Osteoblast (primary cell): Measurements from ENCODE around the gene TAF4. TPM values are rescaled to one million over a fixed set of nuclear protein-coding genes. Genes with fewer than 3 reads are reported as not detected.

ENCODE experiments used
- DNase-seq: peaks from one replicate; pipeline ENCODE4 v3.0.0; 2011; ENCODE audit warnings: low spot score, mixed read lengths; ENCODE audit not compliant: insufficient read length; ENCODE audit errors: missing footprints
- H2AFZ ChIP-seq: 2 replicates; pipeline ENCODE4 v1.6.0; 2011; ENCODE audit warnings: mild to moderate bottlenecking, low read length
- H3K27ac ChIP-seq: 2 replicates; pipeline ENCODE4 v1.5.1; 2011; ENCODE audit warnings: mild to moderate bottlenecking, low read depth, low read length, moderate library complexity
- H3K27me3 ChIP-seq: 2 replicates; pipeline ENCODE4 v1.6.0; 2012; ENCODE audit warnings: mild to moderate bottlenecking, control low read depth, inconsistent platforms, low read length, moderate library complexity; ENCODE audit not compliant: insufficient read depth
- H3K36me3 ChIP-seq: 2 replicates; pipeline ENCODE4 v1.5.1; 2011; ENCODE audit warnings: mild to moderate bottlenecking, low read length, control low read depth, moderate library complexity; ENCODE audit not compliant: insufficient read depth
- H3K4me1 ChIP-seq: 2 replicates; pipeline ENCODE4 v1.5.1; 2011; ENCODE audit warnings: mild to moderate bottlenecking, low read length, control low read depth, moderate library complexity; ENCODE audit not compliant: insufficient read depth
- H3K4me2 ChIP-seq: 2 replicates; pipeline ENCODE4 v1.6.0; 2011; ENCODE audit warnings: mild to moderate bottlenecking, low read length; ENCODE audit not compliant: insufficient read depth
- H3K4me3 ChIP-seq: fragments of 200-600 bp; sonication (generic); 3 replicates; pipeline ENCODE4 v1.5.1; 2012; ENCODE audit warnings: mild to moderate bottlenecking, low read length, inconsistent platforms; ENCODE audit not compliant: insufficient read depth
- H3K79me2 ChIP-seq: 2 replicates; pipeline ENCODE4 v1.6.0; 2012; ENCODE audit warnings: mild to moderate bottlenecking, low read length, control low read depth, inconsistent platforms; ENCODE audit not compliant: insufficient read depth
- H3K9me3 ChIP-seq: 2 replicates; pipeline ENCODE4 v1.5.1; 2011; ENCODE audit warnings: low read depth, low read length, control low read depth
- H4K20me1 ChIP-seq: 2 replicates; pipeline ENCODE4 v1.6.0; 2012; ENCODE audit warnings: mild to moderate bottlenecking, low read length, control low read depth; ENCODE audit not compliant: insufficient read depth
- total RNA-seq: library from RNA; depleted of rRNA; stranded (reverse); fragments of >200 nt; gene quantifications from 2 replicates; pipeline ENCODE4 v1.2.3, GENCODE V29; 2012
- TF ChIP-seq, protein P1 (sequence below): IDR thresholded peaks from 2 replicates; pipeline ENCODE4 v1.5.1; 2011; ENCODE audit warnings: mild to moderate bottlenecking, low read depth, low read length, moderate library complexity; ENCODE audit errors: extremely low read depth

TAF4 gene
- total RNA-seq, 1 donor: 4.3 TPM

DNA sequence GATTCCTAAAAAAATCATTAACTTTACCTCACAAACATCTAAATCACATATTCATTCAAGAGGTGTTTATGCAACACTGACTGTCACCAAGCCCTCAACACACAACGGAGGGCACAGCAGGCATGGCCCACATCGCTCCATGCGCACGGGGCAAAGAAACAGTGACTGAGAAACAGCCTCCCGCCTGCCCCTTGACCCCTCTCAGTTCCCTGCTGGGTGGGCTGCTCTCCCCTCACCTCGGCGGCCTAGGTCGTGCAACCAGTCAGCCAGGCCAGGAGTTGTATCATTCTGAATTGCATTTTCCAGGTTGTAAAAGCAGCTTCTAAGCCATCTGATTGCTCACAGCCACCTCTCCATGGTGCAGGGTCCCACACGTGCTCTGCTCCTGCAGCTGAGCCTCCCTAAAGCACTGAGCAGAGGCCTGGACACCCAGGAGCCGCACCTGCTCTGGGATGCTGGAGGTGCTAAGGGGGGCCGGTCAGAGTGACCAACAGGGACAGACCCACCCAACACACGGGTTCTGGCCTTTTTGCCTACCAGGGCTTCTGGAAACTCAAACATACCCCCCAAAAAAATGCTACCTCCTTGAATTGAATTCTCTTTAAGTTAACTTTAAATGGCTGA lies 37.9 kb downstream of the TAF4 start:
- H4K20me1 ChIP-seq: peaks cover 49% of the 10 kb centered on the region
- no peak overlapping the region for H3K4me3 ChIP-seq
- H2AFZ ChIP-seq: no peak overlapping the region
- H3K9me3 ChIP-seq: no peaks in the 10 kb centered on the region
- no peaks in the 10 kb centered on the region for H3K36me3 ChIP-seq
- peak; percentile 51 for DNase-seq
- peaks cover 87% of the 10 kb centered on the region for H3K79me2 ChIP-seq
- peaks cover 17% of the 10 kb centered on the region for H3K4me1 ChIP-seq
- H3K27ac ChIP-seq: no peak overlapping the region
- H3K27me3 ChIP-seq: no peaks in the 10 kb centered on the region
- TF ChIP-seq, protein P1, sequence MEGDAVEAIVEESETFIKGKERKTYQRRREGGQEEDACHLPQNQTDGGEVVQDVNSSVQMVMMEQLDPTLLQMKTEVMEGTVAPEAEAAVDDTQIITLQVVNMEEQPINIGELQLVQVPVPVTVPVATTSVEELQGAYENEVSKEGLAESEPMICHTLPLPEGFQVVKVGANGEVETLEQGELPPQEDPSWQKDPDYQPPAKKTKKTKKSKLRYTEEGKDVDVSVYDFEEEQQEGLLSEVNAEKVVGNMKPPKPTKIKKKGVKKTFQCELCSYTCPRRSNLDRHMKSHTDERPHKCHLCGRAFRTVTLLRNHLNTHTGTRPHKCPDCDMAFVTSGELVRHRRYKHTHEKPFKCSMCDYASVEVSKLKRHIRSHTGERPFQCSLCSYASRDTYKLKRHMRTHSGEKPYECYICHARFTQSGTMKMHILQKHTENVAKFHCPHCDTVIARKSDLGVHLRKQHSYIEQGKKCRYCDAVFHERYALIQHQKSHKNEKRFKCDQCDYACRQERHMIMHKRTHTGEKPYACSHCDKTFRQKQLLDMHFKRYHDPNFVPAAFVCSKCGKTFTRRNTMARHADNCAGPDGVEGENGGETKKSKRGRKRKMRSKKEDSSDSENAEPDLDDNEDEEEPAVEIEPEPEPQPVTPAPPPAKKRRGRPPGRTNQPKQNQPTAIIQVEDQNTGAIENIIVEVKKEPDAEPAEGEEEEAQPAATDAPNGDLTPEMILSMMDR: no peak
- H3K4me2 ChIP-seq: no peak overlapping the region

DNA sequence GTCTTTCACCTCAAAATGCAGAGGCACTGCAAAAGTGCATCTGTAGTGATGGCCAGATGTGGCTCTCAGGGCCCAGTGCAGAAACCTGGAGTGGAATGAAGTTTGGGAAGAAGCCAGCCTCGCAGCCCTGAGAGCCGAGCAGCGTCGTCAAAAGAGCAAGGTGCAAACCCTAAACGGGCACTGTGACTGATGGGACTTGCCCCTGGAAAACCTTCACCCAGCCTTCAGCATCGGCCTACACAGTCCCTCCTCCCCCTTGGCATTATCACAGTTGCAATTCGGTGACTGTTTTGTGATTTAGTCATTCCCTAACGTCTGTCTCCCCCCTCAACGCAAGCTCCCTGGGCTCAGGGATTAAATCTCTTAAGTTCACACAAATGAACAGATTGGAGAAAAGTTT lies 38.6 kb downstream of the TAF4 start:
- no peaks in the 10 kb centered on the region for H3K9me3 ChIP-seq
- no peak overlapping the region for H2AFZ ChIP-seq
- H3K79me2 ChIP-seq: peaks cover 84% of the 10 kb centered on the region
- no peaks in the 10 kb centered on the region for H3K27me3 ChIP-seq
- peaks cover 17% of the 10 kb centered on the region for H3K4me1 ChIP-seq
- peak; percentile 98 for DNase-seq
- peak overlapping the region; percentile 41 for H3K4me2 ChIP-seq
- no peaks in the 10 kb centered on the region for H3K36me3 ChIP-seq
- H3K4me3 ChIP-seq: no peak overlapping the region
- H3K27ac ChIP-seq: no peak overlapping the region
- H4K20me1 ChIP-seq: peaks cover 47% of the 10 kb centered on the region
- TF ChIP-seq, protein P1: no peak

DNA sequence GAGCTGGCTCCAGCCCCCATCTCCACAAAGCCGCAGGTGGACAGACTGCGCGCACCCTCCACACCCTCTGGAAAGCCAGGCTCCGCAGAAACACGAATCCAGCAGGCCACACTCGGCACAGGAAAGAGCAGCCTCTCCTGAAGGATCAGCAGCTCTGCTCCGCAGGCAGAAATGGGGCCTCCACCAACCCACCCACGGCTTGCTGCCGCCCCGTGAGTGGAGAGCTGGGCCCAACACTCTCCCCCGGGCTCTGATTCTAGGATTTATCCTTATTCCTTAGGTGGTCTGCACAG lies 39.2 kb downstream of the TAF4 start:
- H3K79me2 ChIP-seq: peaks cover 82% of the 10 kb centered on the region
- peaks cover 17% of the 10 kb centered on the region for H3K4me1 ChIP-seq
- no peak overlapping the region for H2AFZ ChIP-seq
- no peaks in the 10 kb centered on the region for H3K36me3 ChIP-seq
- peaks cover 48% of the 10 kb centered on the region for H4K20me1 ChIP-seq
- TF ChIP-seq, protein P1: no peak
- no peak overlapping the region for H3K4me3 ChIP-seq
- DNase-seq: no peak
- H3K27ac ChIP-seq: no peak overlapping the region
- H3K4me2 ChIP-seq: no peak overlapping the region
- H3K9me3 ChIP-seq: no peaks in the 10 kb centered on the region
- no peaks in the 10 kb centered on the region for H3K27me3 ChIP-seq

DNA sequence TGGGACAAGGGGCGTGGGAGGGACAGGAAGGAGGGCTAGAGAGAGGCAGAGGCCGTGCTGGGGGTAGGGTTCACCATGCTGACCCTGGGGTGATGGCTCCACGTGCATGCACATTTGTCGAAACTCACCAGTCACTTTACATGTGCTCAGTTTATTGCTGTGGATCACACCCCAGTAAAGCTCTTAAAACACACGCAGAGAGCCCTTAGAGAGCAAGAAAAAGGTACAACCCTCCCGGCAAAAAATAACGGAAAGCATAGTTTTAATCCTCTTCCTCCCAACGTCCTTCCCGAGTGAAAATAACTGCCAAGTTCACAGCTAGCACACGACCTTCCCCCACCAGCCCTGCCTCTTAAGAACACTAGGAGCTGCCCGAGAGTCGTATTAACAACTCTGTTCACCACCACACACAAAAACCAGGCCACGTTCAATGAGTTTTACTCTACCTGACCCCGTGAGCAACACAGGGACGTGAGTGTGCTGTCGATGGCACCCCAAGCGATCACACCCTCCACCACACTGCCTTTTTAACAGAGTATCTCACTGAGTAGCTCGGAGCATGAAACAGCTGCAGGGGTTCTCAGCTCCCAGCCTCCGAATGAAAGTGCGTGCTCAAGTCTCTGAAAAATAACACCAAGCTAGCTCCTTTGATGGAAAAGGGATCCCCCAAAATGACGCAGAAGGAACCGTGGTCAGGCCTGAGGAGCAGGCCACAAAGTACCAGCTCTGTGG lies 39.7 kb downstream of the TAF4 start:
- DNase-seq: peak; percentile 91
- Histone ChIP-seq H3K4me2 (peak overlapping the region; percentile 42), H4K20me1 (peaks cover 53% of the 10 kb centered on the region), H3K9me3 (no peaks in the 10 kb centered on the region), H2AFZ (no peak overlapping the region), H3K4me1 (peaks cover 21% of the 10 kb centered on the region), H3K79me2 (peaks cover 83% of the 10 kb centered on the region), H3K4me3 (no peak overlapping the region), H3K27ac (no peak overlapping the region), H3K27me3 (no peaks in the 10 kb centered on the region), H3K36me3 (no peaks in the 10 kb centered on the region)
- TF ChIP-seq, protein P1: peak; percentile 77
